ENCODE data around the gene SHCBP1L.

- no peak for TF ChIP-seq CTCF (conservative IDR thresholded peaks at IDR 0.05 in 1 of 2, IDR thresholded peaks at IDR 0.05 in 1 of 2; ENCODE audit: low read depth in 1 of 2, low read length in 2 of 2)
- TF ChIP-seq EZH2 (IDR thresholded peaks at IDR 0.05; ENCODE audit: low read length, missing control alignments), result no peak
These were observed 80.1 kb downstream of the SHCBP1L start for GRCh38 chr1:182872881-182873280.

All from fibroblast of lung (primary cell).